H1 (cell line): ENCODE measurements around the gene TBC1D4. TPM values are rescaled to one million over a fixed set of nuclear protein-coding genes. Genes with fewer than 3 reads are reported as not detected.

ENCODE experiments used
- JUN ChIP-seq: IDR thresholded peaks from 2 replicates; pipeline ENCODE4 v1.6.1; 2011; ENCODE audit warnings: low read depth, mild to moderate bottlenecking, improper control_type of control experiment, low read length
- polyA plus RNA-seq, 7 experiments: library from polyadenylated mRNA; depleted of rRNA in 3 of 7; stranded (reverse) in 5 of 7; unstranded in 2 of 7; fragments of >200 nt in 5 of 7; fragments of 200-250 nt in 2 of 7; gene quantifications; 1 replicate in 5 of 7; 2 replicates in 1 of 7; 4 replicates in 1 of 7; pipeline versions ENCODE4 v1.2.1 to v1.2.3, GENCODE V29; 2011 to 2013; ENCODE audit warnings: missing spikeins in 2 of 7, mixed read lengths in 2 of 7
- total RNA-seq: library from RNA; stranded (reverse); fragmentation: NEBNext Ultra II Directional; extraction: Animal tissue kit (Norgen Biotek cat#: 25700); gene quantifications from 2 replicates; pipeline ENCODE4 v1.2.1, GENCODE V29; 2021

Gene TBC1D4
- total and polyA plus RNA-seq, 2 of the 8 experiments (the other 6 are each of a cell fraction or from before 2014, with no cell fraction given): 16.7 to 39.0 TPM

DNA sequence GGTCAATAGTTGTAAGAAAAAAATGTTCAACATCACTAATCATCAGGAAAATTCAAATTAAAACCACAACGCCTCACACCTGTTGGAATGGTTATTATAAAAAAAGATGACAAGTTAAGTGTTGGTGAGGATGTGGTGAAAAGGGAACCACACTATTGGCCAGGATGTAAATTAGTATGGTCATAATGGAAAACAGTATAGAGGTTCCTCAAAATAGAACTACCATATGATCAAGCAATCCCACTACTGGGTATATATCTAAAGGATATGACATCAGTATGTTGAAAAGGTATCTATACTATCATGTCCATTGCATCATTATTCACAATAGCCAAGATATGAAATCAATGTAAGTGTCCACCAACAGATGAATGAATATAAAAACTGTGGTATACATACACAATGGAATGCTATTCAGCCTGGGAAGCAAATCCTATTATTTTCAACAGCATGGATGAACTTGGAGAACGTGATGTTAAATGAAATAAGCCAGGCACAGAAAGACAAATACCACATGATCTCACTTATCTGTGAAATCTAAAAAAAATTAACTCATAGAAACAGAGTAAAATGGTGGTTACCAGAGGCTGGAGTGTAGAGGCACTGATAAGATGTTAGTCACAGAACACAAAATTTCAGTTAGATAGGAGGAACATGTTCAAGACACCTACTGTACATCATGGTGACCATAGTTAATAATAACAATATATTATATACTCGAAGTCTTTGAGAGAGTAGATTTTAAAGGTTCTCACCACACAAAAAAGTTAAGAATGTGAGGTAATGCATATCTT, 56.6 kb downstream of the TBC1D4 start (continued):
- no peak for TF ChIP-seq JUN
